Cardiac muscle cell (in vitro differentiated cells and primary cell): ENCODE data around the gene MEMO1. TPM values are rescaled to one million over a fixed set of nuclear protein-coding genes. Genes with fewer than 3 reads are reported as not detected.
A peak's percentile ranks its signal among the peaks of the same experiment; 100 is the strongest.
"Not testable (repeated sequence)": the region's sequence is repeated elsewhere in the genome, so short reads cannot be mapped to it uniquely, and the experiment has no call there.

Experiments used
- DNase-seq, 2 donors: peaks; one replicate each; pipeline versions ENCODE4 v3.0.0 to v3.0.0-alpha.2; 2010 to 2017; ENCODE audit warnings: low read depth in 1 of 2, low spot score in 1 of 2
- H3K27ac ChIP-seq: fragments of 200-600 bp; sonication (generic); 2 replicates; pipeline ENCODE4 v1.5.1; 2016
- H3K27me3 ChIP-seq: fragments of 200-600 bp; sonication (generic); 2 replicates; pipeline ENCODE4 v1.6.0; 2016; ENCODE audit warnings: control low read depth
- H3K36me3 ChIP-seq: fragments of 200-600 bp; sonication (generic); 2 replicates; pipeline ENCODE4 v1.5.1; 2016; ENCODE audit warnings: control low read depth
- H3K4me1 ChIP-seq: fragments of 200-600 bp; sonication (generic); 2 replicates; pipeline ENCODE4 v1.8.1; 2017; ENCODE audit warnings: low read depth, mild to moderate bottlenecking, mixed run types
- H3K4me3 ChIP-seq: fragments of 200-600 bp; sonication (generic); 2 replicates; pipeline ENCODE4 v1.5.1; 2016; ENCODE audit warnings: mild to moderate bottlenecking
- H3K9me3 ChIP-seq: fragments of 200-600 bp; sonication (generic); 2 replicates; pipeline ENCODE4 v1.5.1; 2017; ENCODE audit warnings: low read depth, mild to moderate bottlenecking, control low read depth
- CTCF ChIP-seq: IDR thresholded peaks from 2 replicates; pipeline ENCODE4 v1.5.1; 2012; ENCODE audit warnings: low read depth, mild to moderate bottlenecking, low read length
- polyA plus RNA-seq: library from polyadenylated mRNA; unstranded; fragments of >200 nt; fragmentation: Nextera tagmentation; extraction: Ambion mirVana; gene quantifications from 2 replicates; pipeline ENCODE4 v1.2.1, GENCODE V29; 2016
- total RNA-seq: library from RNA; depleted of rRNA; stranded (reverse); fragments of >200 nt; gene quantifications from 2 replicates; pipeline ENCODE4 v1.2.3, GENCODE V29; 2016

MEMO1 gene
- total and polyA plus RNA-seq, 2 experiments from 2014 or later: 28.3 to 34.8 TPM

GRCh38 chr2:31973665-31974064 lies 37.1 kb downstream of the MEMO1 start:
- Histone ChIP-seq H3K27ac (no peak overlapping the region), H3K36me3 (no peaks in the 10 kb centered on the region), H3K9me3 (no peaks in the 10 kb centered on the region), H3K4me3 (no peak overlapping the region), H3K4me1 (no peaks in the 10 kb centered on the region), H3K27me3 (no peaks in the 10 kb centered on the region)
- no peak for DNase-seq
- TF ChIP-seq CTCF: no peak

GRCh38 chr2:31972059-31972458 lies 38.7 kb downstream of the MEMO1 start:
- no peak overlapping the region for H3K4me3 ChIP-seq
- DNase-seq: no peak
- no peak for TF ChIP-seq CTCF
- no peak overlapping the region for H3K27ac ChIP-seq
- no peaks in the 10 kb centered on the region for H3K9me3 ChIP-seq
- no peaks in the 10 kb centered on the region for H3K27me3 ChIP-seq
- H3K36me3 ChIP-seq: no peaks in the 10 kb centered on the region
- no peaks in the 10 kb centered on the region for H3K4me1 ChIP-seq

- no peak overlapping the region for H3K4me3 ChIP-seq
- no peaks in the 10 kb centered on the region for H3K4me1 ChIP-seq
- DNase-seq: no peak
- no peaks in the 10 kb centered on the region for H3K9me3 ChIP-seq
- no peaks in the 10 kb centered on the region for H3K27me3 ChIP-seq
- no peaks in the 10 kb centered on the region for H3K36me3 ChIP-seq
- no peak overlapping the region for H3K27ac ChIP-seq
- no peak for TF ChIP-seq CTCF
Measured at GRCh38 chr2:31969178-31969577, 41.6 kb downstream of the MEMO1 start.

- no peak overlapping the region for H3K4me3 ChIP-seq
- H3K9me3 ChIP-seq: no peaks in the 10 kb centered on the region
- H3K4me1 ChIP-seq: no peaks in the 10 kb centered on the region
- DNase-seq: peak in 1 of 2 donors; percentile 13
- H3K27me3 ChIP-seq: no peaks in the 10 kb centered on the region
- H3K36me3 ChIP-seq: no peaks in the 10 kb centered on the region
- TF ChIP-seq CTCF: no peak
- H3K27ac ChIP-seq: no peak overlapping the region
Measured at GRCh38 chr2:31967790-31968189, 43.0 kb downstream of the MEMO1 start.

GRCh38 chr2:31966402-31966801 lies 44.4 kb downstream of the MEMO1 start:
- H3K9me3 ChIP-seq, H3K27me3 ChIP-seq, H3K4me1 ChIP-seq, H3K27ac ChIP-seq, DNase-seq, H3K4me3 ChIP-seq, H3K36me3 ChIP-seq: not testable (repeated sequence)

GRCh38 chr2:31965094-31965493 lies 45.7 kb downstream of the MEMO1 start:
- no peaks in the 10 kb centered on the region for H3K9me3 ChIP-seq
- no peaks in the 10 kb centered on the region for H3K36me3 ChIP-seq
- no peak overlapping the region for H3K4me3 ChIP-seq
- no peak for TF ChIP-seq CTCF
- no peaks in the 10 kb centered on the region for H3K4me1 ChIP-seq
- DNase-seq: no peak
- no peak overlapping the region for H3K27ac ChIP-seq
- no peaks in the 10 kb centered on the region for H3K27me3 ChIP-seq
